AG08395 (cell line): ENCODE data around the gene MARCOL.
"Not testable (repeated sequence)": the region's sequence is repeated elsewhere in the genome, so short reads cannot be mapped to it uniquely, and the experiment has no call there.

Experiments used
- DNase-seq: peaks from one replicate; pipeline ENCODE4 v3.0.0; 2012; ENCODE audit warnings: mixed read lengths, low spot score

MARCOL gene

GRCh38 chr5:148267962-148268361 is 29.6 kb downstream of the MARCOL start:
- DNase-seq: no peak

GRCh38 chr5:148268566-148268965 is 30.2 kb downstream of the MARCOL start, which contains the start of gene SPINK13:
Gene SPINK13, plus strand, starts transcription at chr5:148268794. Its CDS starts 1,279 bp downstream, at chr5:148270073.
- DNase-seq: no peak

DNA sequence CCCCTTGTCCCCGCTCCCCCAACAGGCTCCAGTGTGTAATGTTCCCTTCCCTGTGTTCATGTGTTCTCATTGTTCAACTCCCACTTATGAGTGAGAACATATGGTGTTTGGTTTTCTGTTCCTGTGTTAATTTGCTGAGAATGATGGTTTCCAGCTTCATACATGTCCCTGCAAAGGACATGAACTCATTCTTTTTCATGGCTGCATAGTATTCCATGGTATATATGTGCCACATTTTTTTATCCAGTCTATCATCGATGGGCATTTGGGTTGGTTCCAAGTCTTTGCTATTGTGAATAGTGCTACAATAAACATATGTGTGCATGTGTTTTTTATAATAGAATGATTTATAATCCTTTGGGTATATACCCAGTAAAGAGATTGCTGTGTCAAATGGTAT is 36.8 kb downstream of the MARCOL start:
- DNase-seq: not testable (repeated sequence)

DNA sequence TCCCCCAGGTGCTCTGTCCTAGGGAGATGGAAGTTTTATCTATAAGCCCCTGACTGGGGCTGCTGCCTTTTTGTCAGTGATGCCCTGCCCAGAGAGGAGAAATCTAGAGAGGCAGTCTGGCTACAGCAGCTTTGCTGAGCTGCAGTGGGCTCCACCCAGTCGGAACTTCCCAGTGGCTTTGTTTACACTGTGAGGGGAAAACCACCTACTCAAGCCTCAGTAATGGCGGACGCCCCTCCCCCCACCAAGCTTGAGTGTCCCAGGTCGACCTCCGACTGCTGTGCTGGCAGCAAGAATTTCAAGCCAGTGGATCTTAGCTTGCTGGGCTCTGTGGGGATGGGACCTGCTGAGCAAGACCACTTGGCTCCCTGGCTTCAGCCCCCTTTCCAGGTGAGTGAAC is 42.6 kb downstream of the MARCOL start:
- not testable (repeated sequence) for DNase-seq

- DNase-seq: not testable (repeated sequence)
Observed at GRCh38 chr5:148281336-148281735, 43.0 kb downstream of the MARCOL start.

- no peak for DNase-seq
Observed at GRCh38 chr5:148290271-148291195, 52.2 kb downstream of the MARCOL start.
